ENCODE results near the gene CNKSR3. TPM values are rescaled to one million over a fixed set of nuclear protein-coding genes. Genes with fewer than 3 reads are reported as not detected.

The CNKSR3 gene
- total and polyA plus RNA-seq, 2 experiments from 2014 or later: 4.4 to 4.7 TPM

DNA sequence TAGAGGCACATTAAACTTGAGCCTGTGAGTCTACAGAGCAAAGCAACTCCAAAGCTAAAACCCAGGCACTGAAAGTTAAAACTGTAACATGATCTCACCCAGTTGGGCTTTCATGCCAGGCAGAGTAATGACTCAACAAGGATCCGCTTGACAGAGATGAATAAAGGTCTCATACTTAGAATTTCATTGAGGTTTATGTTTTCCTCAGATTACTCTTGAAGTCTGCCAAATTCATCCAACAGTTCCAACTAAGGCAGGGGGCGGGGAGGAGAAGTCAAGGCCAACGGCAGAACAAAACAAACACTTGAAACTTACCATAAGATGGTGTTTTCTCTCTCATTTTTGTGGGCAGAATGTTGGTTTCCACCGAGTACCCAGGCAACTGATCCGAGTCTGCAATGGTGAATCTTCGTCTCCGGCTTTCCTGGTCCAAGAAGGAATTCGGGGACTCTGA is 99.8 kb downstream of the CNKSR3 start:
- Histone ChIP-seq H3K4me1 (ENCODE audit: low read depth) (peaks cover 7% of the 10 kb centered on the region), H3K27me3 (no peaks in the 10 kb centered on the region), H3K9me3 (ENCODE audit: low read depth) (no peaks in the 10 kb centered on the region), H3K4me3 (no peak overlapping the region), H3K27ac (peak overlapping the region; percentile 61), H3K36me3 (no peaks in the 10 kb centered on the region)
- TF ChIP-seq, protein P1, sequence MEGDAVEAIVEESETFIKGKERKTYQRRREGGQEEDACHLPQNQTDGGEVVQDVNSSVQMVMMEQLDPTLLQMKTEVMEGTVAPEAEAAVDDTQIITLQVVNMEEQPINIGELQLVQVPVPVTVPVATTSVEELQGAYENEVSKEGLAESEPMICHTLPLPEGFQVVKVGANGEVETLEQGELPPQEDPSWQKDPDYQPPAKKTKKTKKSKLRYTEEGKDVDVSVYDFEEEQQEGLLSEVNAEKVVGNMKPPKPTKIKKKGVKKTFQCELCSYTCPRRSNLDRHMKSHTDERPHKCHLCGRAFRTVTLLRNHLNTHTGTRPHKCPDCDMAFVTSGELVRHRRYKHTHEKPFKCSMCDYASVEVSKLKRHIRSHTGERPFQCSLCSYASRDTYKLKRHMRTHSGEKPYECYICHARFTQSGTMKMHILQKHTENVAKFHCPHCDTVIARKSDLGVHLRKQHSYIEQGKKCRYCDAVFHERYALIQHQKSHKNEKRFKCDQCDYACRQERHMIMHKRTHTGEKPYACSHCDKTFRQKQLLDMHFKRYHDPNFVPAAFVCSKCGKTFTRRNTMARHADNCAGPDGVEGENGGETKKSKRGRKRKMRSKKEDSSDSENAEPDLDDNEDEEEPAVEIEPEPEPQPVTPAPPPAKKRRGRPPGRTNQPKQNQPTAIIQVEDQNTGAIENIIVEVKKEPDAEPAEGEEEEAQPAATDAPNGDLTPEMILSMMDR (IDR thresholded peaks at IDR 0.05; ENCODE audit: low read depth, low read length): no peak
- peak; percentile 42 to 97 for DNase-seq (ENCODE audit: low read depth in 1 of 2, low spot score in 1 of 2)

DNA sequence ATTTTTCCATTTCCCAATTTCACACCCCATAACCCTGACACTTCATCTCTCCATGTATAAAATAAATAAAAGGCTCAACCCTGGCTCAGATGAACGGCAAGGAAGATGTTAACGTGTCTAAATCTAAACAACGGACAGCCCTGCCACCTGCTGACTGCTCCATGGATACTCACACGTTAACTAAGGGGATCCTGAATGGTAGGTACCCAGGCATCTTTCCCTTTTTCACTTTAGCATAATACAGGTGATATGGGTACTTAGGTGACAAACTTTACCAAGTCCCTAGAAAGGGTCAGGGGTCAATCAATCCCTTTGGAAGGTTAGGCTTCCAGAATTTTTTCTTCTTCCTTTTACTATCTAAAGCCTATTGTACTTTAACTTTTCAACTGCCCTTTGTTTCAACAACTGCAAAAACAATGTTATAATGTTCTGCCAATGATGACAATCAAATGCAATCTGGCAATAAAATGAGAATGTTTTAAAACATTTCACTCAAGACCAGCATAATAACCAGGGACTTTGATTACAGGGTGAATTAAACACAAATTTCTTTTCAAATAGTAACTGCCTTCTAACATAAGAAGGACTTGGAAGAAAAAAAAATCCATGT is 101.5 kb downstream of the CNKSR3 start:
- no peak overlapping the region for H3K27ac ChIP-seq
- TF ChIP-seq, protein P1 (IDR thresholded peaks at IDR 0.05; ENCODE audit: low read depth, low read length): peak; percentile 30
- DNase-seq (ENCODE audit: low read depth in 1 of 2, low spot score in 1 of 2): peak in 1 of 2 donors; percentile 43

DNA sequence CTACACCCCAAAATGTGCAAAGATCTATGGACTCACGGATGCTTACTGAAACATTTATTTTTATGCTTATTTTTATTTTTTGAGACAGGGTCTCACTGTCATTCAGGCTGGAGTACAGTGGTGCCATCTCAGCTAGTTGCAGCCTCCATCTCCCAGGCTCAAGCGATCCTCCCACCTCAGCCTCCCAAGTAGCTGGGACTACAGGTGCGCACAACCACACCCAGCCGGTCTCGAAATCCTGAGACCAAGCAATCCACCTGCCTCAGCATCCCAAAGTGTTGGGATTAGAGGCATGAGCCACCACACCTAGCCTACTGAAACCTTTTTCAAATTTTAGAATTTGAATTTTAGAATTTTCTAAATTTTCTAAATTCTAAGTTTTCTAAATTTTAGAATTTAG is 103.0 kb downstream of the CNKSR3 start:
- H3K9me3 ChIP-seq (ENCODE audit: low read depth): no peaks in the 10 kb centered on the region
- no peak overlapping the region for H3K27ac ChIP-seq
- no peaks in the 10 kb centered on the region for H3K36me3 ChIP-seq
- peaks cover 7% of the 10 kb centered on the region for H3K4me1 ChIP-seq (ENCODE audit: low read depth)
- TF ChIP-seq, protein P1 (IDR thresholded peaks at IDR 0.05; ENCODE audit: low read depth, low read length): no peak
- H3K4me3 ChIP-seq: no peak overlapping the region
- H3K27me3 ChIP-seq: no peaks in the 10 kb centered on the region
- DNase-seq (ENCODE audit: low read depth in 1 of 2, low spot score in 1 of 2): no peak

More for the DNA sequence above, 101.5 kb downstream of the CNKSR3 start:
- no peaks in the 10 kb centered on the region for H3K36me3 ChIP-seq
- H3K4me3 ChIP-seq: no peak overlapping the region
- peaks cover 7% of the 10 kb centered on the region for H3K4me1 ChIP-seq (ENCODE audit: low read depth)
- no peaks in the 10 kb centered on the region for H3K27me3 ChIP-seq
- no peaks in the 10 kb centered on the region for H3K9me3 ChIP-seq (ENCODE audit: low read depth)

DNA sequence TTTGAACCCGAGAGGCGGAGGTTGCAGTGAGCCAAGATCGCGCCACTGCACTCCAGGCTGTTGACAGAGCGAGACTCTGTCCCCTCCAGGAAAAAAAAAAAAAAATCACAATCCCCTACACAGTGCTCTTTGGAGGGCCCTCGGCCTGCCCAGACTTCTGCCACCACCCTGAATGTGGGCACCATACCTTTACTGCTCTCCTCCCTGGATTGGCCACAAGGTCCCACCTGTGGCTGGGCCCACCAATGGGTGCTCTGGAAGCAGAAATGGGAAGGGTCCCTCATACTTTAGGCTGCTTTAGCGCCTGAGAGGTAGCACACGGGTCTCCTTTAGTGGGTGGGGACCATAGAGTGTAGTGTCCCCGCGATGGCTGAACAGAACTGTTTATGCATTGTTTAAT is 103.6 kb downstream of the CNKSR3 start:
- DNase-seq (ENCODE audit: low read depth in 1 of 2, low spot score in 1 of 2): no peak
- Histone ChIP-seq H3K4me3 (no peak overlapping the region), H3K36me3 (no peaks in the 10 kb centered on the region), H3K27me3 (no peaks in the 10 kb centered on the region), H3K27ac (no peak overlapping the region), H3K4me1 (ENCODE audit: low read depth) (peaks cover 7% of the 10 kb centered on the region), H3K9me3 (ENCODE audit: low read depth) (no peaks in the 10 kb centered on the region)
- TF ChIP-seq, protein P1 (IDR thresholded peaks at IDR 0.05; ENCODE audit: low read depth, low read length): no peak

DNA sequence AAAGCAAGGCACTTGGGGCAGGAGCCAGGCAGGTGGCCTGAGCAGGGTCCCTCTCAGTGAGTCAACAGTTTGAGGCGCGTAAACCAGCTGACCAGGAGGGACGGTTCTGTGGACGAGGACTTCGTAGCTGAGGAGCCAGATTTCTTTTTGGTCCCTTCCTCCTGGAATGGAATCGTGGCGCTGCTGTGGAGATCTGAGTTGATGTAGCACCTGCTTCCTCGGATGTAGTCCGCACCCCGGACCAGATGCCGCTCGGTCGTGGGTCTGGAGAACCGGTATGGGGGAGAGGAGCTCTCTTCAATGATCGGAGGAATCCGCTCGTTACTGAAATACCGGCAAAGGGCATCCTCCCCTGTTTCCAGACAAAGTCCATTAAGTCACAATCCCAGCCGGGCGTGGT is 104.2 kb downstream of the CNKSR3 start:
- Histone ChIP-seq H3K9me3 (ENCODE audit: low read depth) (no peaks in the 10 kb centered on the region), H3K4me3 (no peak overlapping the region), H3K27ac (no peak overlapping the region), H3K27me3 (no peaks in the 10 kb centered on the region), H3K36me3 (peaks cover 5% of the 10 kb centered on the region), H3K4me1 (ENCODE audit: low read depth) (peaks cover 7% of the 10 kb centered on the region)
- no peak for DNase-seq (ENCODE audit: low read depth in 1 of 2, low spot score in 1 of 2)
- TF ChIP-seq, protein P1 (IDR thresholded peaks at IDR 0.05; ENCODE audit: low read depth, low read length): no peak
